AG04450 (cell line): Measurements from ENCODE around the gene SP4. TPM values are rescaled to one million over a fixed set of nuclear protein-coding genes. Genes with fewer than 3 reads are reported as not detected.
"Not testable (repeated sequence)": the region's sequence is repeated elsewhere in the genome, so short reads cannot be mapped to it uniquely, and the experiment has no call there.

Experiments
- CTCF ChIA-PET: fragments of 300-600, 350-600 bp; formaldehyde crosslinking; extraction: SDS; loops from one replicate; lab custom pipeline; 2022; ENCODE audit warnings: antibody characterized with exemption, inconsistent platforms; lab: Charles Lee
- POLR2A ChIA-PET: fragments of 350-600 bp; formaldehyde crosslinking; extraction: SDS; loops from one replicate; lab custom pipeline; 2021; ENCODE audit warnings: antibody characterized with exemption, inconsistent platforms; lab: Yijun Ruan, JAX
- DNase-seq: peaks from one replicate; pipeline ENCODE4 v3.0.0-alpha.2; 2011; ENCODE audit warnings: low read depth, low spot score
- H3K27ac ChIP-seq: one replicate; pipeline ENCODE4 v1.5.1; 2012; ENCODE audit warnings: low read depth, low read length, control low read depth
- H3K27me3 ChIP-seq: one replicate; pipeline ENCODE4 v1.6.0; 2012; ENCODE audit warnings: low read length; ENCODE audit not compliant: control insufficient read depth, insufficient read depth
- H3K4me3 ChIP-seq: 2 replicates; pipeline ENCODE4 v1.5.1; 2011; ENCODE audit warnings: mild to moderate bottlenecking, low read depth, low read length, control low read depth
- H3K9me3 ChIP-seq: 2 replicates; pipeline ENCODE4 v1.5.1; 2012; ENCODE audit warnings: low read length; ENCODE audit not compliant: control insufficient read depth, insufficient read depth
- CTCF ChIP-seq: IDR thresholded peaks from 2 replicates; pipeline ENCODE4 v1.5.1; 2011; ENCODE audit warnings: low read depth, low read length, control low read depth, inconsistent platforms
- polyA plus RNA-seq: library from polyadenylated mRNA; depleted of rRNA; stranded (reverse); fragments of >200 nt; gene quantifications from 2 replicates; pipeline ENCODE4 v1.2.3, GENCODE V29; 2011

The SP4 gene
- polyA plus RNA-seq, 1 experiment = 2.3 TPM

- H3K27ac ChIP-seq, H3K4me3 ChIP-seq, POLR2A ChIA-PET, H3K9me3 ChIP-seq, DNase-seq, CTCF ChIA-PET, H3K27me3 ChIP-seq: not testable (repeated sequence)
Measured at GRCh38 chr7:21536445-21537118, 108.7 kb downstream of the SP4 start.

GRCh38 chr7:21538936-21539495 is 111.1 kb downstream of the SP4 start:
- no peak for TF ChIP-seq CTCF
- ChIA-PET POLR2A (no interaction called here), CTCF (no interaction called here)
- Histone ChIP-seq H3K4me3 (no peak overlapping the region), H3K27me3 (peaks cover 18% of the 10 kb centered on the region), H3K9me3 (peaks cover 8% of the 10 kb centered on the region; the same call in 1 of the 2 replicates), H3K27ac (no peak overlapping the region)
- no peak for DNase-seq

GRCh38 chr7:21542891-21543527 is 115.1 kb downstream of the SP4 start, which contains the start of gene DNAH11:
Gene DNAH11, plus strand, starts transcription at chr7:21543039. Its CDS starts 207 bp downstream, at chr7:21543246.
- H3K4me3 ChIP-seq = peak within 1 kb of the TSS; percentile 43
- peaks cover 20% of the 10 kb centered on the region for H3K27me3 ChIP-seq
- H3K9me3 ChIP-seq = no peaks in the 10 kb centered on the region; the same call in 1 of the 2 replicates
- ChIA-PET CTCF (no interaction called here), POLR2A (no interaction called here)
- no peak for TF ChIP-seq CTCF
- no peak within 1 kb of the TSS for H3K27ac ChIP-seq
- no peak for DNase-seq

DNA sequence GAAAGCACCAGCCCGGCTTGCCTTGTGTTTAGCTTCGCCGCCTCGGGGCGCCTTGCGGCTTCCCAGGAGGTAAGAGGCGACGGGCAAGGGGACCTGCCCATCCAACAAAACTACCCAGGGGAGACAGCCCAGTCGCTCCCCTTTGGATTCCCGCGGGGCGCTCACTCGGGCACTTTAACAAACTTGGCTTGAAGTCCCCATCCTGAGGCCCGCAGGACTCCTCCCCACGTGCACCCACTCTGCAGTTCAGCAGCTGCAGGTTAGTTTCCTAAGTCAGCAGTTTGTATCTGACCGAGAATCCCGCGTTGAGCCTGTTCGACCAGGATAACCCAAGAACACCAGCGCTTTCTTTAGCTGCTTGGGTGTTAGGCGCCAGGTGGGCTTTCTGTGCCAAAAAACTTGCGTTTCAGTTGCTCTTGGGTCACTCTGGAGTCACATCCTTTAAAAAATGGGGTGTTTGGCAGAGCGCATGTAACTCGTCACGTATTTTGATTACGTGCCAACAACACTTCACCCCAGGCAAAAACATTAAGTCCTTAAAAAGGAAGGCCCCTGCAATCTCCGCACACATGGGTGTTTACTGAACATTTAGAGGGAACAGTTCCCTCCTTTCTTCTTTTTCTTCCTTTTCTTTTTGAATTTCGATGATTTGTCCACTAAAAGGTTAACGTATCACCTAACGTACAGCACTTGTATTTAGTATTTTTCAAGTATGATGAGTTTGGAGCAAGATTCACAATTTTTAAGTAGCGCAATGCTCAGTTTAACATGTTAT is 115.8 kb downstream of the SP4 start:
- ChIA-PET POLR2A (no interaction called here), CTCF (no interaction called here)
- Histone ChIP-seq H3K4me3 (no peak overlapping the region), H3K9me3 (no peaks in the 10 kb centered on the region; the same call in 1 of the 2 replicates), H3K27ac (no peak overlapping the region), H3K27me3 (peaks cover 20% of the 10 kb centered on the region)
- TF ChIP-seq CTCF = no peak
- no peak for DNase-seq

DNA sequence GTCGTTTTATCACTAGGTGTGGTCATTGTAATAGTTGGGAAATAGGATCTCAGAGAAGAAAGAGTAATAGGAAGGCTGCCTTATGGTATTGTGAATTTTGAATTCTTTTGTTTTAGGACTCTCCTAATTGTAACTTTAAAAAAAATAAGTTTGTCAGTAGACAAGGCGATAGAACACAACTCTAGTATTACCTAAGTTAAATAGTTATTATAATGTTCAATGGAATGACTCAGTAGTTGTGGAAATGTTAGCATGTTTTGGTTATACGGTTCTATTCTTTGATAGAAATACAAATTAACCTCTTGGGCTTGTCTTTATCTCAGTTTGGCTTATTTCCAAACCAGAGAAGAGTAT is 116.4 kb downstream of the SP4 start:
- Histone ChIP-seq H3K27ac (no peak overlapping the region), H3K4me3 (no peak overlapping the region), H3K27me3 (peaks cover 20% of the 10 kb centered on the region), H3K9me3 (no peaks in the 10 kb centered on the region; the same call in 1 of the 2 replicates)
- POLR2A ChIA-PET = no interaction called here
- DNase-seq = no peak
- TF ChIP-seq CTCF = no peak
- CTCF ChIA-PET = no interaction called here
